ENCODE measurements around the gene FBXL16.

Gene FBXL16

DNA sequence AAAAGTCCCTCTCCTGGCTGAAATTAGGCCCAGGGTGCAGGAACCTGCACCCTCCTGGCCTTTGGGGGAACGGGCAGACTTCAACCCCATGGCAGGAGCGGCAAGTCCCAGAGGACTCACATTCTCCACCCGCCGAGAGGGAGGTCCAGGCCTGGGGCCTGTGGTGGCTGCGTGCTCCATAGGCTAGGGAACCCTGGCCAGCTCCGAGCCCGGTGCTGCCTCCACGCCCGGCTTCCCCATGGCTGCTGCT, 20.5 kb upstream of the FBXL16 start:
- Histone ChIP-seq H3K79me2 (no peaks in the 10 kb centered on the region), H3K27me3 (ENCODE audit: control insufficient read depth, insufficient read depth, low read length) (no peaks in the 10 kb centered on the region), H3K4me2 (ENCODE audit: low read length) (peak overlapping the region; percentile 62), H3K36me3 (ENCODE audit: control insufficient read depth, insufficient read depth, low read length) (no peaks in the 10 kb centered on the region), H3K9me3 (ENCODE audit: control insufficient read depth, low read length) (no peaks in the 10 kb centered on the region), H3K4me1 (peaks cover 9% of the 10 kb centered on the region), H3K4me3 (ENCODE audit: low read depth, low read length) (peak overlapping the region; percentile 35), H3K27ac (no peak overlapping the region), H3K9ac (no peak overlapping the region), H2AFZ (peak overlapping the region; percentile 58)
- TF ChIP-seq, protein P1, sequence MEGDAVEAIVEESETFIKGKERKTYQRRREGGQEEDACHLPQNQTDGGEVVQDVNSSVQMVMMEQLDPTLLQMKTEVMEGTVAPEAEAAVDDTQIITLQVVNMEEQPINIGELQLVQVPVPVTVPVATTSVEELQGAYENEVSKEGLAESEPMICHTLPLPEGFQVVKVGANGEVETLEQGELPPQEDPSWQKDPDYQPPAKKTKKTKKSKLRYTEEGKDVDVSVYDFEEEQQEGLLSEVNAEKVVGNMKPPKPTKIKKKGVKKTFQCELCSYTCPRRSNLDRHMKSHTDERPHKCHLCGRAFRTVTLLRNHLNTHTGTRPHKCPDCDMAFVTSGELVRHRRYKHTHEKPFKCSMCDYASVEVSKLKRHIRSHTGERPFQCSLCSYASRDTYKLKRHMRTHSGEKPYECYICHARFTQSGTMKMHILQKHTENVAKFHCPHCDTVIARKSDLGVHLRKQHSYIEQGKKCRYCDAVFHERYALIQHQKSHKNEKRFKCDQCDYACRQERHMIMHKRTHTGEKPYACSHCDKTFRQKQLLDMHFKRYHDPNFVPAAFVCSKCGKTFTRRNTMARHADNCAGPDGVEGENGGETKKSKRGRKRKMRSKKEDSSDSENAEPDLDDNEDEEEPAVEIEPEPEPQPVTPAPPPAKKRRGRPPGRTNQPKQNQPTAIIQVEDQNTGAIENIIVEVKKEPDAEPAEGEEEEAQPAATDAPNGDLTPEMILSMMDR (IDR thresholded peaks at IDR 0.05), result no peak

GRCh38 chr16:725463-726187, 20.0 kb upstream of the FBXL16 start:
- no peaks in the 10 kb centered on the region for H3K79me2 ChIP-seq
- H2AFZ ChIP-seq, result no peak overlapping the region
- H3K9me3 ChIP-seq (ENCODE audit: control insufficient read depth, low read length), result no peaks in the 10 kb centered on the region
- H3K27ac ChIP-seq, result no peak overlapping the region
- TF ChIP-seq, protein P1 (IDR thresholded peaks at IDR 0.05), result no peak
- H3K4me2 ChIP-seq (ENCODE audit: low read length), result no peak overlapping the region
- H3K4me1 ChIP-seq, result peaks cover 9% of the 10 kb centered on the region
- no peaks in the 10 kb centered on the region for H3K36me3 ChIP-seq (ENCODE audit: control insufficient read depth, insufficient read depth, low read length)
- H3K27me3 ChIP-seq (ENCODE audit: control insufficient read depth, insufficient read depth, low read length), result no peaks in the 10 kb centered on the region
- H3K4me3 ChIP-seq (ENCODE audit: low read depth, low read length), result no peak overlapping the region
- no peak overlapping the region for H3K9ac ChIP-seq

DNA sequence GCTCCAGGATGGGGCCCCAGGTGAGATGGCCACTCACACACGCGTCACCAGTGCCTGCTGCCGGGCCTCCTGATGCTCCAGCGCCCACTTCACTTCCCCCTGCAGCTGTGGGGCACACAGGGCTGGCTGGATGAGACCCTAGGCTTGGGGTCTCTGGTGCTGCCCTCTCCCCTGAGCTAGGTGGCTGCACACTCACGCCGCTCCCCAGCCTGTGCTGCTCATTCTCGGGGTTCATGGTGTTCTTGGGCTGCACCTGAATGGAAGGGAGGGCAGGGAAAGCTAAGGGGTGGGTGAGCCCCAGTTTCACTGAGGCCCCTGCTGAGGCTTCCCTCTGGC, 19.4 kb upstream of the FBXL16 start:
- TF ChIP-seq, protein P1 (IDR thresholded peaks at IDR 0.05), result no peak
- peaks cover 10% of the 10 kb centered on the region for H3K4me1 ChIP-seq

GRCh38 chr16:724188-725040, 18.8 kb upstream of the FBXL16 start:
- H3K4me2 ChIP-seq (ENCODE audit: low read length), result no peak overlapping the region
- no peak overlapping the region for H2AFZ ChIP-seq
- no peaks in the 10 kb centered on the region for H3K27me3 ChIP-seq (ENCODE audit: control insufficient read depth, insufficient read depth, low read length)
- H3K9ac ChIP-seq, result no peak overlapping the region
- no peaks in the 10 kb centered on the region for H3K79me2 ChIP-seq
- H3K27ac ChIP-seq, result no peak overlapping the region
- H3K9me3 ChIP-seq (ENCODE audit: control insufficient read depth, low read length), result no peaks in the 10 kb centered on the region
- TF ChIP-seq, protein P1 (IDR thresholded peaks at IDR 0.05), result no peak
- H3K4me3 ChIP-seq (ENCODE audit: low read depth, low read length), result no peak overlapping the region
- peaks cover 14% of the 10 kb centered on the region for H3K4me1 ChIP-seq
- H3K36me3 ChIP-seq (ENCODE audit: control insufficient read depth, insufficient read depth, low read length), result no peaks in the 10 kb centered on the region

More for the DNA sequence above, 19.4 kb upstream of the FBXL16 start:
- Histone ChIP-seq H3K9me3 (ENCODE audit: control insufficient read depth, low read length) (no peaks in the 10 kb centered on the region), H3K79me2 (no peaks in the 10 kb centered on the region), H3K4me2 (ENCODE audit: low read length) (no peak overlapping the region), H3K4me3 (ENCODE audit: low read depth, low read length) (no peak overlapping the region), H3K27me3 (ENCODE audit: control insufficient read depth, insufficient read depth, low read length) (no peaks in the 10 kb centered on the region), H3K9ac (no peak overlapping the region), H3K36me3 (ENCODE audit: control insufficient read depth, insufficient read depth, low read length) (no peaks in the 10 kb centered on the region), H3K27ac (no peak overlapping the region), H2AFZ (no peak overlapping the region)

All from parathyroid adenoma (tissue), 2 donors.